Suprapubic skin (tissue), 4 donors: ENCODE results near the gene CPXM1.

Experiments
- EP300 ChIP-seq: sonication (generic); formaldehyde crosslinking; IDR thresholded peaks from one replicate; pipeline ENCODE4 v1.6.1; 2017; ENCODE audit warnings: antibody characterized with exemption
- POLR2A ChIP-seq, 2 donors: fragments of 450-650 bp; IDR thresholded peaks; one replicate each; pipeline ENCODE4 v1.6.1; 2017; ENCODE audit warnings: antibody characterized with exemption in 2 of 2, mild to moderate bottlenecking in 2 of 2, moderate library complexity in 2 of 2
- POLR2AphosphoS5 ChIP-seq, 3 donors: sonication (generic); formaldehyde crosslinking; IDR thresholded peaks; one replicate each; pipeline ENCODE4 v1.6.1; 2017; ENCODE audit warnings: antibody characterized with exemption in 3 of 3
- TF ChIP-seq, protein P1 (sequence below), 2 donors: fragments of 200-600 bp in 1 of 2; fragments of 450-650 bp in 1 of 2; sonication (generic) in 1 of 2; IDR thresholded peaks; one replicate each; pipeline ENCODE4 v1.5.1; 2016 to 2019; ENCODE audit warnings: antibody characterized with exemption in 2 of 2, mild to moderate bottlenecking in 1 of 2, moderate library complexity in 1 of 2

DNA sequence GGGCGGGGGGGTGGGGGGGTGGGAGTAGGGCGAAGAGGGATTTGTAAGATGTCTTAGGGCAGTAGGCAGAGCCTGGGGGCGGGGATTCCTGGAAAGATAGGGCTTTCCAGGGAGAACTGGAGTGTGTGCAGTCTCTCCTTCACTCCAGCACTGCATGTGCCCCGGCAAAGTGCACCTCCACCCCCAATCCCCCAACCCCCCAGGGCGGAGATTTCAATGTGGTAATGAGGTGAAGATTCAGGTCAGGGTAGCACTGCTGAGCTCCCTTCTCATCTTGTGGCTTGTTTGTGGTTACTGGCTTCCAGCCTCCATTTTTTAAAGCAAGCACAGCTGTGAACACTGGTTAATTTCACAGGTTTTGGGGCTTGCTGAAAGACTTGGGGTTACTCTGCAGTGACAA lies 21.6 kb upstream of the CPXM1 start:
- TF ChIP-seq, protein P1, sequence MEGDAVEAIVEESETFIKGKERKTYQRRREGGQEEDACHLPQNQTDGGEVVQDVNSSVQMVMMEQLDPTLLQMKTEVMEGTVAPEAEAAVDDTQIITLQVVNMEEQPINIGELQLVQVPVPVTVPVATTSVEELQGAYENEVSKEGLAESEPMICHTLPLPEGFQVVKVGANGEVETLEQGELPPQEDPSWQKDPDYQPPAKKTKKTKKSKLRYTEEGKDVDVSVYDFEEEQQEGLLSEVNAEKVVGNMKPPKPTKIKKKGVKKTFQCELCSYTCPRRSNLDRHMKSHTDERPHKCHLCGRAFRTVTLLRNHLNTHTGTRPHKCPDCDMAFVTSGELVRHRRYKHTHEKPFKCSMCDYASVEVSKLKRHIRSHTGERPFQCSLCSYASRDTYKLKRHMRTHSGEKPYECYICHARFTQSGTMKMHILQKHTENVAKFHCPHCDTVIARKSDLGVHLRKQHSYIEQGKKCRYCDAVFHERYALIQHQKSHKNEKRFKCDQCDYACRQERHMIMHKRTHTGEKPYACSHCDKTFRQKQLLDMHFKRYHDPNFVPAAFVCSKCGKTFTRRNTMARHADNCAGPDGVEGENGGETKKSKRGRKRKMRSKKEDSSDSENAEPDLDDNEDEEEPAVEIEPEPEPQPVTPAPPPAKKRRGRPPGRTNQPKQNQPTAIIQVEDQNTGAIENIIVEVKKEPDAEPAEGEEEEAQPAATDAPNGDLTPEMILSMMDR (IDR thresholded peaks at IDR 0.05): no peak
- TF ChIP-seq POLR2AphosphoS5 (IDR thresholded peaks at IDR 0.05): no peak
- TF ChIP-seq POLR2A (IDR thresholded peaks at IDR 0.05): no peak
- TF ChIP-seq EP300: no peak
